ENCODE results near the gene SLC40A1. TPM values are rescaled to one million over a fixed set of nuclear protein-coding genes. Genes with fewer than 3 reads are reported as not detected.

SLC40A1 gene
- total RNA-seq, 1 experiment from 2014 or later: 48.3 TPM

DNA sequence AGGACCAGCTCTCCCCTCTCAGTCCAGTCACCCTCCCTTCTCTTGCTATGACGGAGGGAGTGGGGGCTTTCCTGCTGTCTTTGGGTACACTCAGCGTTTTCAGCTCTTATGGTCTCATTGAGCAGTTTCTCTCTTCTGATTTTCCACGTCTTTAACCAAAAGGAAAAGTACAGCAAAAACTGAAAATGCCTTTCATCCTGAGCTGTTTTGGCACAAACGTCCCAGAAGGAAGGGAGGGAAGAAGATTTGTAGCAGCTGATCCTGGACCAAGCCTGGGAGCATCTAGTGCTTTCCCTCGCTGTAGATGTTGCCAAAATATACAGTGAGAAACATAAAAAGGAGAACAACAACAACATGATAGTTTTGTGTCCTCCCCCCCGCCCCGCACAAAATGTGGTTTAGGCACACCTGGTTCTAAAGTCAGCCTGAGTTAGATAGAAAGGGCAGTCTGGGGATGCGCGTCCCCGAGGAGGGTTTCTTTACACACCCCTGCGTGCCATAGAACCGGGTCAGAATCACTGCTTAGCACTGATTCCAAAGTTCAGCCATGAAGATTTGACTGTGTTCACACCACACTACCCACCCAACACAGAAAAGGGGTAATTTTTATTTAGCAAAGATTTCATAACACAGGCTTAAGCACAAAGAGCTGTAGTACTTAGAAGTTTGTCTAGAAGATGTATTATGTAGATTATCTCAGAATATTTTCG, 53.4 kb downstream of the SLC40A1 start:
- Histone ChIP-seq H3K27ac (no peak overlapping the region), H3K4me3 (no peak overlapping the region), H3K9me3 (replicated peaks) (no peaks in the 10 kb centered on the region), H3K4me1 (peaks cover 18% of the 10 kb centered on the region), H3K27me3 (no peaks in the 10 kb centered on the region), H3K36me3 (no peaks in the 10 kb centered on the region)
- DNase-seq: no peak

DNA sequence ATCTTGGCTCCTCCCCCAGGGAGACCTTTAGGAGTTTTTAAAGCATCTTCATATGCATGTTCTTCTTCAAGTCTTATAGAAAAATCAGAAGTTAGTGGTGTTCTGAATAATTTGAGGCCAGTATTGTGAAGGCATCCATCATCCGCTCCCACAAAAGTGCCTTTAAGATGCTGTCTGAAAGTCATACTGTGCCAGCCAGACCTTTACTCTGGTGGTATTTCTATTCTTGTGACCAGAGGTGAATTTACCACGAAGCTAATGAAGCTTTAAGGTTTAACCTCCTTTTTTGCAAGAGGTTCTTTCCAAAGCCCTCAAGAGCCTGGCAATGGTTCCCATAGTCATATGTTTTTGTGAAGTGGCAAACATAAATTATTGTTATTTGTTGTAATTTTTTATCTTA, 54.3 kb downstream of the SLC40A1 start:
- no peak overlapping the region for H3K4me3 ChIP-seq
- peaks cover 23% of the 10 kb centered on the region for H3K4me1 ChIP-seq
- H3K9me3 ChIP-seq (replicated peaks): no peaks in the 10 kb centered on the region
- DNase-seq: no peak
- H3K27ac ChIP-seq: no peak overlapping the region
- no peaks in the 10 kb centered on the region for H3K36me3 ChIP-seq
- no peaks in the 10 kb centered on the region for H3K27me3 ChIP-seq

- no peaks in the 10 kb centered on the region for H3K36me3 ChIP-seq
- H3K4me1 ChIP-seq: peaks cover 23% of the 10 kb centered on the region
- DNase-seq: no peak
- no peak overlapping the region for H3K4me3 ChIP-seq
- no peak overlapping the region for H3K27ac ChIP-seq
- H3K9me3 ChIP-seq (replicated peaks): no peaks in the 10 kb centered on the region
- H3K27me3 ChIP-seq: no peaks in the 10 kb centered on the region
Observed at GRCh38 chr2:189524746-189525145, 55.8 kb downstream of the SLC40A1 start.

GRCh38 chr2:189522435-189523151, 58.0 kb downstream of the SLC40A1 start:
- Histone ChIP-seq H3K9me3 (replicated peaks) (no peaks in the 10 kb centered on the region), H3K4me3 (no peak overlapping the region), H3K4me1 (peaks cover 13% of the 10 kb centered on the region), H3K36me3 (no peaks in the 10 kb centered on the region), H3K27ac (no peak overlapping the region), H3K27me3 (no peaks in the 10 kb centered on the region)
- DNase-seq: no peak

GRCh38 chr2:189521699-189522434, 58.7 kb downstream of the SLC40A1 start:
- H3K9me3 ChIP-seq (replicated peaks): no peaks in the 10 kb centered on the region
- no peaks in the 10 kb centered on the region for H3K36me3 ChIP-seq
- no peaks in the 10 kb centered on the region for H3K27me3 ChIP-seq
- no peak overlapping the region for H3K27ac ChIP-seq
- DNase-seq: no peak
- H3K4me1 ChIP-seq: peaks cover 7% of the 10 kb centered on the region; the same call in 1 of the 2 replicates
- H3K4me3 ChIP-seq: no peak overlapping the region

- no peaks in the 10 kb centered on the region for H3K36me3 ChIP-seq
- H3K9me3 ChIP-seq (replicated peaks): no peaks in the 10 kb centered on the region
- no peak for DNase-seq
- H3K27me3 ChIP-seq: no peaks in the 10 kb centered on the region
- no peak overlapping the region for H3K27ac ChIP-seq
- H3K4me3 ChIP-seq: no peak overlapping the region
- H3K4me1 ChIP-seq: peaks cover 7% of the 10 kb centered on the region; the same call in 1 of the 2 replicates
Observed at GRCh38 chr2:189519631-189520387, 60.8 kb downstream of the SLC40A1 start.

DNA sequence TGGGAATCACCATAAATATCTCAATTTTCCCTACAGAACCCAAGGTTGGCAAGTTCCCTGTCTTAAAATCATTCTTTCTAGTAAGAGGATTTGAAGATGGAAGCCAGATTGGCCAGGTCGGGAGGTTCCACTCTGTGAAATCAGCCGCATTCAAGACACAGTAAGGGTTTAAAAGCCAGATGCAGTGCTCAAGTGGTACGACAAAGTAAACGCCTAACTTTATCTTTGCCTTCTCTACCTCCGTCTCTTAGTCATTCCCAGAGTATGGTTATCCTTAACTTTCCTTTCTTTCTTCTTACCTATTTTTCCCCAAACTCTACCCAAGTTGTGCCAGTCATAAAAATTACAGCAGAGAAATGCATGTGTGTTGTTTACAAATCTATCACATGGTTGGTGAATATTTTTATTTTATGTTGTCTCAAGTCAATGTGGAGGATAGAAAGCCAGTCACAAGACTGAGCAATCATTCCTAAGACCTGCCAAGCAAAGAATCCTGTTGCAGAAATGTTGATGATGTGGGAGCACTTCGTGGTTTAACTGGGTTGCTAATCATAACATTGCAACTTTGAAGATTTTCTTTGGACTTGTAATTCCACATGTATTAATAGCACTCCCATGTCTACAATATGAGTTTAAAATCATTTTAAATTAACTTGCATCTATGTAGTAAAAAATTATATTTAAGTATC, 62.6 kb downstream of the SLC40A1 start:
- no peaks in the 10 kb centered on the region for H3K27me3 ChIP-seq
- no peak overlapping the region for H3K27ac ChIP-seq
- DNase-seq: no peak
- H3K9me3 ChIP-seq (replicated peaks): no peaks in the 10 kb centered on the region
- no peaks in the 10 kb centered on the region for H3K36me3 ChIP-seq
- H3K4me3 ChIP-seq: no peak overlapping the region
- peaks cover 7% of the 10 kb centered on the region; the same call in 1 of the 2 replicates for H3K4me1 ChIP-seq

DNA sequence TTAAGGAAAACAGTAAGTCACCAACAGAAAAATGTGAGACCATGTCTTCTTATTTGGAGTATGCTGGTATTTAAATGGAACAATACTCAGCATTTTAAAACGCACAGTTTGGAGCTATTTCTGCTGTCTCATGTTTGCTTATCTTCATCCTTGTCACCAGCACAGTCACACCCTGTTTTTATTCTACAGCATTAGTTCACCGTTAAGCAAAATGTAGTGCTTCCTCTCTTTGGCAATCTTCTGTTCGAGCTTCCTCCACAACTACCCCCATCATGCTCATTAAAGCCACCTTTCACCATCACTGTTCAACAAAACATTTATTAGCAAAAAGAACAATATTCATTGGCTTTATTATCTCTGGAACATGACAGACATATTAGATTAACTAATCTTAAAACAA, 64.0 kb downstream of the SLC40A1 start:
- Histone ChIP-seq H3K36me3 (no peaks in the 10 kb centered on the region), H3K27me3 (no peaks in the 10 kb centered on the region), H3K4me3 (no peak overlapping the region), H3K27ac (no peak overlapping the region), H3K9me3 (replicated peaks) (no peaks in the 10 kb centered on the region), H3K4me1 (no peaks in the 10 kb centered on the region)
- DNase-seq: no peak

DNA sequence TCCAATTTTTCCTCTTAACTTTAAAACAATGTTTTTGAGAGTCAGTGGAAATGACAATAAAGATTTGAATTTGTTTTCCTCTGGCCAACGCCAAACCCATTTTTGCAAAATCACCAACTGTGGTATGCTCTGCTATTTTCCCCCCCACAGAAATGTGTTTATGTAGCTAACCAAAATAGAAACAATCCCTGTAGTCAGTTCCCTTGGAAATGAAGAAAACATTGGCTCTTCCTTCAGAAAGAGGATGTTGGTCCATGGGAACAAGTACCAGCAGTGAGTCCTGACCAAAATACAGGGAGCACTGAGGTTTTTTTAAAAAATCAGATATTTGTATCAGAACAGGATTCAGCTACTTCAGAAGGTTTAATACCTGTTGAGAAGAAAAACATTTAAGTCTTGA, 65.3 kb downstream of the SLC40A1 start:
- Histone ChIP-seq H3K27me3 (no peaks in the 10 kb centered on the region), H3K4me3 (no peak overlapping the region), H3K4me1 (no peaks in the 10 kb centered on the region), H3K27ac (no peak overlapping the region), H3K36me3 (no peaks in the 10 kb centered on the region), H3K9me3 (replicated peaks) (no peaks in the 10 kb centered on the region)
- DNase-seq: no peak

DNA sequence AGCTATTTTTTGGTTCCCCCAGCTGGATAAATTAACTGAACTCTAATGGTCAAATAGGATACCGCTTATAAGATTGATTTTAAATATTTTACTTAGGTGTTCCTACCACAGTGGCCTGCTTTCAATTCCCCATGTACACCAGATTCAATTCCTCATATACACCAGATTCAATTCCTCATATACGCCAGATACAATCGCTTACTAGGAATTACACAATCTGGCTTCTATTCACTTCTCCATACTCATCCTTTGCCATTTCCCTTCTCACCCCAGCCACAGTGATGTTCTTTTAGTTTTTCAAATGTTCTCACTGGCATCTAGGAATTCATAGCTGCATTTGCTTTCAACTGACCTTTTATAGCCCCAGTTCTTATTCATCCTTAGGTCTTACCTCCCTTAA, 66.5 kb downstream of the SLC40A1 start:
- no peak overlapping the region for H3K27ac ChIP-seq
- no peaks in the 10 kb centered on the region for H3K27me3 ChIP-seq
- no peak for DNase-seq
- no peaks in the 10 kb centered on the region for H3K9me3 ChIP-seq (replicated peaks)
- H3K4me1 ChIP-seq: no peaks in the 10 kb centered on the region
- no peaks in the 10 kb centered on the region for H3K36me3 ChIP-seq
- no peak overlapping the region for H3K4me3 ChIP-seq

- H3K27ac ChIP-seq: no peak overlapping the region
- no peaks in the 10 kb centered on the region for H3K36me3 ChIP-seq
- H3K9me3 ChIP-seq (replicated peaks): no peaks in the 10 kb centered on the region
- no peak for DNase-seq
- no peaks in the 10 kb centered on the region for H3K27me3 ChIP-seq
- H3K4me3 ChIP-seq: no peak overlapping the region
- no peaks in the 10 kb centered on the region for H3K4me1 ChIP-seq
Observed at GRCh38 chr2:189512879-189513278, 67.7 kb downstream of the SLC40A1 start.

GRCh38 chr2:189511960-189512319, 68.6 kb downstream of the SLC40A1 start:
- H3K27ac ChIP-seq: no peak overlapping the region
- no peaks in the 10 kb centered on the region for H3K27me3 ChIP-seq
- no peak overlapping the region for H3K4me3 ChIP-seq
- H3K9me3 ChIP-seq (replicated peaks): no peaks in the 10 kb centered on the region
- H3K4me1 ChIP-seq: no peaks in the 10 kb centered on the region
- no peak for DNase-seq
- no peaks in the 10 kb centered on the region for H3K36me3 ChIP-seq

- no peak overlapping the region for H3K4me3 ChIP-seq
- no peaks in the 10 kb centered on the region for H3K9me3 ChIP-seq (replicated peaks)
- H3K27ac ChIP-seq: no peak overlapping the region
- no peaks in the 10 kb centered on the region for H3K27me3 ChIP-seq
- no peaks in the 10 kb centered on the region for H3K4me1 ChIP-seq
- DNase-seq: no peak
- H3K36me3 ChIP-seq: no peaks in the 10 kb centered on the region
Observed at GRCh38 chr2:189511210-189511959, 69.2 kb downstream of the SLC40A1 start.

Measured in SJCRH30 (cell line).